Bronchial epithelial cell (primary cell): Measurements from ENCODE around the gene CEP170B. TPM values are rescaled to one million over a fixed set of nuclear protein-coding genes. Genes with fewer than 3 reads are reported as not detected.

Source experiments
- DNase-seq: peaks from one replicate; pipeline ENCODE4 v3.0.0-alpha.2; 2010; ENCODE audit warnings: low read depth
- FAIRE-seq: peaks from 2 replicates; lab custom pipeline; 2011; peaks lifted over from hg19 to GRCh38; lab: Jason Lieb, UNC
- H3K27me3 ChIP-seq: 2 replicates; pipeline ENCODE4 v1.5.1; 2011; ENCODE audit warnings: low read length; ENCODE audit not compliant: control insufficient read depth, insufficient read depth
- H3K36me3 ChIP-seq: 2 replicates; pipeline ENCODE4 v1.5.1; 2011; ENCODE audit warnings: low read length; ENCODE audit not compliant: control insufficient read depth, insufficient read depth
- H3K4me3 ChIP-seq: 2 replicates; pipeline ENCODE4 v1.5.1; 2011; ENCODE audit warnings: mild to moderate bottlenecking, low read depth, low read length, control low read depth
- total RNA-seq: library from RNA; depleted of rRNA; stranded (reverse); fragments of >200 nt; gene quantifications from 2 replicates; pipeline ENCODE4 v1.2.1, GENCODE V29; 2014
- TF ChIP-seq, protein P1 (sequence below): IDR thresholded peaks from 2 replicates; pipeline ENCODE4 v1.5.1; 2011; ENCODE audit warnings: mild to moderate bottlenecking, moderate library complexity, low read length, control low read depth, inconsistent platforms; ENCODE audit not compliant: insufficient read depth, severe bottlenecking

CEP170B gene
- total RNA-seq, 1 donor from 2014 or later: 29.0 TPM

- FAIRE-seq (peak; percentile 72), DNase-seq (peak; percentile 29)
- Histone ChIP-seq H3K36me3 (peaks cover under 1% of the 10 kb centered on the region), H3K4me3 (peak overlapping the region; percentile 39), H3K27me3 (peaks cover 6% of the 10 kb centered on the region)
- TF ChIP-seq, protein P1, sequence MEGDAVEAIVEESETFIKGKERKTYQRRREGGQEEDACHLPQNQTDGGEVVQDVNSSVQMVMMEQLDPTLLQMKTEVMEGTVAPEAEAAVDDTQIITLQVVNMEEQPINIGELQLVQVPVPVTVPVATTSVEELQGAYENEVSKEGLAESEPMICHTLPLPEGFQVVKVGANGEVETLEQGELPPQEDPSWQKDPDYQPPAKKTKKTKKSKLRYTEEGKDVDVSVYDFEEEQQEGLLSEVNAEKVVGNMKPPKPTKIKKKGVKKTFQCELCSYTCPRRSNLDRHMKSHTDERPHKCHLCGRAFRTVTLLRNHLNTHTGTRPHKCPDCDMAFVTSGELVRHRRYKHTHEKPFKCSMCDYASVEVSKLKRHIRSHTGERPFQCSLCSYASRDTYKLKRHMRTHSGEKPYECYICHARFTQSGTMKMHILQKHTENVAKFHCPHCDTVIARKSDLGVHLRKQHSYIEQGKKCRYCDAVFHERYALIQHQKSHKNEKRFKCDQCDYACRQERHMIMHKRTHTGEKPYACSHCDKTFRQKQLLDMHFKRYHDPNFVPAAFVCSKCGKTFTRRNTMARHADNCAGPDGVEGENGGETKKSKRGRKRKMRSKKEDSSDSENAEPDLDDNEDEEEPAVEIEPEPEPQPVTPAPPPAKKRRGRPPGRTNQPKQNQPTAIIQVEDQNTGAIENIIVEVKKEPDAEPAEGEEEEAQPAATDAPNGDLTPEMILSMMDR: no peak
These were observed 69.0 kb downstream of the CEP170B start for GRCh38 chr14:104933746-104934733.

DNA sequence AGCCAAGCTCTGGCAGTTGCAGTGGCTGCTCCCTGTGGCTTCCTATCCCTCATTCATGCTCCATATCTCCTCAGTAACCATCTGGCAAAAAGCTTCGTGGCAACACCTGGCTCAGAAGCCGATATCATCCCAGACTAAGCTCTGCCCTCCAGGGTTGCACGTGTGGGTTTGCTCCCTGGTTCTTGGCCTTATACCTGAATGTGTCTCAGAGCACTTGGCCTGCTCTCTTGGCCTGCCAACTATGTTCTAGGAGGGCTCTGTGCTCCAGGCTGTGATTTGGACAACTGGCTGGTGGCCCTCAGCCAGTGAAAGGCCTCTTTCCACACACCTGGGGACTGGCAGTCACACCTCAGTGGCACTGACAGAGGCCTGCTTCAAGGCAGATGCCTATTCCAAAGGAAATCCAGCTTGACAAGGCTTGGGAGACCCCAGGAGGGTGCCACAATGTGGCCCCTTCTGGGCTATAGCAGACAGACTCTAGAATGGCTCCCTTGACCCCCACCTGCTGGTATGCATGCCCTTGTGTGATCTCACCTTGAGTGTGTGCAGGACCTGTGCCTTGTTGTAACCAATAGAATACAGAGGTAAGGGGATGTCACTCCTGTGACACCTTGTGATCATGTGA lies 70.1 kb downstream of the CEP170B start:
- H3K27me3 ChIP-seq: peaks cover 4% of the 10 kb centered on the region
- TF ChIP-seq, protein P1: no peak
- peak; percentile 29 for DNase-seq
- FAIRE-seq: peak; percentile 52
- no peak overlapping the region for H3K4me3 ChIP-seq
- H3K36me3 ChIP-seq: peaks cover 9% of the 10 kb centered on the region

- FAIRE-seq (no peak), DNase-seq (peak; percentile 34)
- H3K36me3 ChIP-seq: peaks cover 15% of the 10 kb centered on the region
- TF ChIP-seq, protein P1: no peak
- no peak overlapping the region for H3K4me3 ChIP-seq
- peaks cover 4% of the 10 kb centered on the region for H3K27me3 ChIP-seq
These were observed 70.9 kb downstream of the CEP170B start for GRCh38 chr14:104935955-104936354.

GRCh38 chr14:104936361-104937155 lies 71.5 kb downstream of the CEP170B start:
- Histone ChIP-seq H3K27me3 (peaks cover 4% of the 10 kb centered on the region), H3K36me3 (peaks cover 17% of the 10 kb centered on the region), H3K4me3 (no peak overlapping the region)
- TF ChIP-seq, protein P1: no peak
- FAIRE-seq (peak; percentile 90), DNase-seq (peak; percentile 8)

DNA sequence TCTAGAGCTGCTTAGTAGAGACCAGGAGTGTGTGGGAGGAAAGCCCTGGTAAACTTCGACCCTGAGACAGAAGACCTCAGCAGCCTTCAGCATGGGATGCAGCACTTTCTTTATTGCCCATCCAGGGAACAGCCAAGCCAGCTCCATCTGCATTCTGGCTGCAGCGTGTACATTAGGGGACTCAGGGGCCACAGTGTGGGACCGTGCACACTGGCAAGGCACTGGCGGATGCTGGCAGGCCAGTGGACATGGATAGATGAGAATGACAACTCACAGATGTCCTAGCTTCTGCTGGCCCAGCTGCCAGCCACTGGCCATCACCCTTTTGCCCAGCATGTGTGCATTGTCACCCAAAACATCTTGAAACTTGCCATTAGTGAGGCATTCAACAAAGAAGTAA lies 72.1 kb downstream of the CEP170B start:
- DNase-seq (no peak), FAIRE-seq (no peak)
- peaks cover 23% of the 10 kb centered on the region for H3K36me3 ChIP-seq
- H3K27me3 ChIP-seq: peaks cover 4% of the 10 kb centered on the region
- no peak overlapping the region for H3K4me3 ChIP-seq
- TF ChIP-seq, protein P1: no peak
